HEK293 (cell line): Measurements from ENCODE around the gene BMP6.

Experiments
- CTCF ChIA-PET: fragments of 350-600 bp; formaldehyde crosslinking; extraction: SDS; loops from one replicate; lab custom pipeline; 2021; ENCODE audit warnings: antibody characterized with exemption; lab: Yijun Ruan, JAX
- POLR2A ChIA-PET: fragments of 300-600 bp; formaldehyde crosslinking; extraction: SDS; loops from one replicate; lab custom pipeline; 2020; ENCODE audit warnings: antibody characterized with exemption, inconsistent platforms; lab: Yijun Ruan, JAX
- H3K27ac ChIP-seq: fragments of 200-500 bp; sonication (Bioruptor generic); 2 replicates; pipeline ENCODE4 v1.5.1; 2014; ENCODE audit warnings: low read depth, low read length, control low read depth, inconsistent platforms; ENCODE audit errors: extremely low read depth
- H3K36me3 ChIP-seq, 2 experiments: fragments of 200-500 bp in 1 of 2; sonication (Bioruptor generic) in 1 of 2; 1 replicate in 1 of 2; 2 replicates in 1 of 2; pipeline ENCODE4 v1.5.1; 2014 to 2017; ENCODE audit warnings: inconsistent platforms in 2 of 2, low read length in 2 of 2; ENCODE audit not compliant: control insufficient read depth in 2 of 2, insufficient read depth in 1 of 2
- H3K4me1 ChIP-seq: fragments of 200-500 bp; sonication (Bioruptor generic); 2 replicates; pipeline ENCODE4 v1.5.1; 2014; ENCODE audit warnings: mild to moderate bottlenecking, low read length, inconsistent platforms; ENCODE audit not compliant: control insufficient read depth, insufficient read depth
- H3K4me3 ChIP-seq: 2 replicates; pipeline ENCODE4 v1.5.1; 2011; ENCODE audit warnings: low read depth, mild to moderate bottlenecking, control low read depth, low read length, moderate library complexity
- H3K9me3 ChIP-seq: fragments of 200-500 bp; sonication (Bioruptor generic); 2 replicates; pipeline ENCODE4 v1.5.1; 2014; ENCODE audit warnings: low read depth, low read length, inconsistent platforms; ENCODE audit not compliant: control insufficient read depth, insufficient read depth
- EGR2 ChIP-seq: fragments of 450-650 bp; formaldehyde crosslinking; IDR thresholded peaks from 2 replicates; pipeline ENCODE4 v1.5.1; 2016; ENCODE audit warnings: low read depth, missing biosample characterization, missing genetic modification characterization
- GLIS1 ChIP-seq: fragments of 450-650 bp; formaldehyde crosslinking; IDR thresholded peaks from 2 replicates; pipeline ENCODE4 v1.5.1; 2016; ENCODE audit warnings: missing biosample characterization, missing genetic modification characterization
- KLF1 ChIP-seq: fragments of 450-650 bp; formaldehyde crosslinking; IDR thresholded peaks from 2 replicates; pipeline ENCODE4 v1.5.1; 2016; ENCODE audit warnings: missing biosample characterization, missing genetic modification characterization
- SCRT1 ChIP-seq: fragments of 450-650 bp; formaldehyde crosslinking; IDR thresholded peaks from 2 replicates; pipeline ENCODE4 v1.5.1; 2016; ENCODE audit warnings: missing biosample characterization, missing genetic modification characterization, borderline replicate concordance
- SCRT2 ChIP-seq: fragments of 450-650 bp; formaldehyde crosslinking; IDR thresholded peaks from 2 replicates; pipeline ENCODE4 v1.5.1; 2016; ENCODE audit warnings: missing biosample characterization, missing genetic modification characterization
- SP2 ChIP-seq: fragments of 450-650 bp; formaldehyde crosslinking; IDR thresholded peaks from 2 replicates; pipeline ENCODE4 v1.5.1; 2016; ENCODE audit warnings: missing biosample characterization, missing genetic modification characterization
- WT1 ChIP-seq: fragments of 450-650 bp; formaldehyde crosslinking; IDR thresholded peaks from 2 replicates; pipeline ENCODE4 v1.5.1; 2016; ENCODE audit warnings: missing biosample characterization, missing genetic modification characterization
- ZBTB17 ChIP-seq: fragments of 450-650 bp; formaldehyde crosslinking; IDR thresholded peaks from 2 replicates; pipeline ENCODE4 v1.5.1; 2016; ENCODE audit warnings: missing biosample characterization, missing genetic modification characterization
- ZBTB7A ChIP-seq: fragments of 450-650 bp; formaldehyde crosslinking; IDR thresholded peaks from 2 replicates; pipeline ENCODE4 v1.5.1; 2016; ENCODE audit warnings: low read depth, missing biosample characterization, missing genetic modification characterization
- ZFHX2 ChIP-seq: fragments of 450-650 bp; formaldehyde crosslinking; conservative IDR thresholded peaks from 2 replicates; pipeline ENCODE4 v1.5.1; 2016; ENCODE audit warnings: missing biosample characterization, missing genetic modification characterization
- ZNF132 ChIP-seq: fragments of 450-650 bp; formaldehyde crosslinking; IDR thresholded peaks from 2 replicates; pipeline ENCODE4 v1.5.1; 2017; ENCODE audit warnings: missing biosample characterization, missing genetic modification characterization, borderline replicate concordance
- ZNF146 ChIP-seq: fragments of 450-650 bp; formaldehyde crosslinking; IDR thresholded peaks from 2 replicates; pipeline ENCODE4 v1.5.1; 2016; ENCODE audit warnings: missing biosample characterization, missing genetic modification characterization
- ZNF202 ChIP-seq: fragments of 450-650 bp; formaldehyde crosslinking; IDR thresholded peaks from 2 replicates; pipeline ENCODE4 v1.5.1; 2016; ENCODE audit warnings: missing biosample characterization, missing genetic modification characterization, borderline replicate concordance
- ZNF341 ChIP-seq: fragments of 450-650 bp; formaldehyde crosslinking; IDR thresholded peaks from 2 replicates; pipeline ENCODE4; 2016; ENCODE audit warnings: low read depth, missing biosample characterization, missing genetic modification characterization
- ZNF366 ChIP-seq: fragments of 450-650 bp; formaldehyde crosslinking; conservative IDR thresholded peaks from 2 replicates; pipeline ENCODE4 v1.5.1; 2016; ENCODE audit warnings: missing biosample characterization, missing genetic modification characterization
- ZNF37A ChIP-seq: fragments of 450-650 bp; IDR thresholded peaks from 2 replicates; pipeline ENCODE4 v1.5.1; 2018; ENCODE audit warnings: missing biosample characterization, missing genetic modification characterization
- ZNF510 ChIP-seq: fragments of 450-650 bp; formaldehyde crosslinking; IDR thresholded peaks from 2 replicates; pipeline ENCODE4 v1.5.1; 2018; ENCODE audit warnings: mild to moderate bottlenecking, missing genetic modification characterization, missing biosample characterization; ENCODE audit not compliant: insufficient replicate concordance
- ZNF623 ChIP-seq: fragments of 450-650 bp; formaldehyde crosslinking; IDR thresholded peaks from 2 replicates; pipeline ENCODE4 v1.5.1; 2016; ENCODE audit warnings: missing biosample characterization, missing genetic modification characterization
- TF ChIP-seq, protein P1 (sequence below): fragments of 450-650 bp; formaldehyde crosslinking; IDR thresholded peaks from 2 replicates; pipeline ENCODE4 v1.5.1; 2017; ENCODE audit warnings: missing biosample characterization, missing genetic modification characterization
- TF ChIP-seq, protein P2 (sequence below): fragments of 450-650 bp; formaldehyde crosslinking; IDR thresholded peaks from 2 replicates; pipeline ENCODE4 v1.5.1; 2016; ENCODE audit warnings: missing biosample characterization, missing genetic modification characterization
- TF ChIP-seq, protein P3 (sequence below): fragments of 450-650 bp; formaldehyde crosslinking; optimal IDR thresholded peaks from 2 replicates; pipeline ENCODE3; 2016; ENCODE audit warnings: missing biosample characterization, mild to moderate bottlenecking, missing genetic modification characterization
- TF ChIP-seq, protein P4 (sequence below): fragments of 450-650 bp; IDR thresholded peaks from 2 replicates; pipeline ENCODE4 v1.5.1; 2018; ENCODE audit warnings: missing biosample characterization, missing genetic modification characterization
- TF ChIP-seq, protein P5 (sequence below): fragments of 450-650 bp; formaldehyde crosslinking; IDR thresholded peaks from 2 replicates; pipeline ENCODE4 v1.5.1; 2016; ENCODE audit warnings: missing biosample characterization, missing genetic modification characterization

BMP6 gene

DNA sequence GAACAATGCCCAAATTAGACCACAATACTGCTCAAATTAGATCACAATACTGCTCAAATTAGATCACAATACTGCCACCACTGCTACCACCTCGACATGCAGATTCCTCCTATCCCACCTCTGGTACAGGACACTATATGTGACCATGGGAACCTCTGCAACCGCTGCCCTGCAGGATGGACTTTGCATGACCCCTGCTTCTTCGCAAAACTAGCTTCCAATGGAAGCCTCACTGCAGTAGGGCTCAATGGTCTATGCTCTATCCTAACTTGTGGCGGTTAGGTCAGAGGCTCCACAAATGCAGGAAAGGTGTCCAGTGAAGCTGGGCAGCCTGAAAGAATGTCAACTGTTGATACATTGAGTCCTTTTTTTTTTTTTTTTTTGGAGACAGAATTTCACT lies 192.5 kb downstream of the BMP6 start (continued):
- TF ChIP-seq, protein P1, sequence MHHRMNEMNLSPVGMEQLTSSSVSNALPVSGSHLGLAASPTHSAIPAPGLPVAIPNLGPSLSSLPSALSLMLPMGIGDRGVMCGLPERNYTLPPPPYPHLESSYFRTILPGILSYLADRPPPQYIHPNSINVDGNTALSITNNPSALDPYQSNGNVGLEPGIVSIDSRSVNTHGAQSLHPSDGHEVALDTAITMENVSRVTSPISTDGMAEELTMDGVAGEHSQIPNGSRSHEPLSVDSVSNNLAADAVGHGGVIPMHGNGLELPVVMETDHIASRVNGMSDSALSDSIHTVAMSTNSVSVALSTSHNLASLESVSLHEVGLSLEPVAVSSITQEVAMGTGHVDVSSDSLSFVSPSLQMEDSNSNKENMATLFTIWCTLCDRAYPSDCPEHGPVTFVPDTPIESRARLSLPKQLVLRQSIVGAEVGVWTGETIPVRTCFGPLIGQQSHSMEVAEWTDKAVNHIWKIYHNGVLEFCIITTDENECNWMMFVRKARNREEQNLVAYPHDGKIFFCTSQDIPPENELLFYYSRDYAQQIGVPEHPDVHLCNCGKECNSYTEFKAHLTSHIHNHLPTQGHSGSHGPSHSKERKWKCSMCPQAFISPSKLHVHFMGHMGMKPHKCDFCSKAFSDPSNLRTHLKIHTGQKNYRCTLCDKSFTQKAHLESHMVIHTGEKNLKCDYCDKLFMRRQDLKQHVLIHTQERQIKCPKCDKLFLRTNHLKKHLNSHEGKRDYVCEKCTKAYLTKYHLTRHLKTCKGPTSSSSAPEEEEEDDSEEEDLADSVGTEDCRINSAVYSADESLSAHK (tag by site-specific recombination) = no peak
- TF ChIP-seq, protein P2, sequence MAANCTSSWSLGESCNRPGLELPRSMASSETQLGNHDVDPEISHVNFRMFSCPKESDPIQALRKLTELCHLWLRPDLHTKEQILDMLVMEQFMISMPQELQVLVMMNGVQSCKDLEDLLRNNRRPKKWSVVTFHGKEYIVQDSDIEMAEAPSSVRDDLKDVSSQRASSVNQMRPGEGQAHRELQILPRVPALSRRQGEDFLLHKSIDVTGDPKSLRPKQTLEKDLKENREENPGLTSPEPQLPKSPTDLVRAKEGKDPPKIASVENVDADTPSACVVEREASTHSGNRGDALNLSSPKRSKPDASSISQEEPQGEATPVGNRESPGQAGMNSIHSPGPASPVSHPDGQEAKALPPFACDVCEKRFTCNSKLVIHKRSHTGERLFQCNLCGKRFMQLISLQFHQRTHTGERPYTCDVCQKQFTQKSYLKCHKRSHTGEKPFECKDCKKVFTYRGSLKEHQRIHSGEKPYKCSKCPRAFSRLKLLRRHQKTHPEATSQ (tag by site-specific recombination) = no peak
- TF ChIP-seq ZNF37A (tag by site-specific recombination) = no peak
- TF ChIP-seq ZNF132 (tag by site-specific recombination) = no peak
- no peak for TF ChIP-seq SCRT1 (tag by site-specific recombination)
- TF ChIP-seq, protein P3, sequence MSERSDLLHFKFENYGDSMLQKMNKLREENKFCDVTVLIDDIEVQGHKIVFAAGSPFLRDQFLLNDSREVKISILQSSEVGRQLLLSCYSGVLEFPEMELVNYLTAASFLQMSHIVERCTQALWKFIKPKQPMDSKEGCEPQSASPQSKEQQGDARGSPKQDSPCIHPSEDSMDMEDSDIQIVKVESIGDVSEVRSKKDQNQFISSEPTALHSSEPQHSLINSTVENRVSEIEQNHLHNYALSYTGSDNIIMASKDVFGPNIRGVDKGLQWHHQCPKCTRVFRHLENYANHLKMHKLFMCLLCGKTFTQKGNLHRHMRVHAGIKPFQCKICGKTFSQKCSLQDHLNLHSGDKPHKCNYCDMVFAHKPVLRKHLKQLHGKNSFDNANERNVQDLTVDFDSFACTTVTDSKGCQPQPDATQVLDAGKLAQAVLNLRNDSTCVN (tag by site-specific recombination) = no peak
- no peak for TF ChIP-seq ZNF623
- TF ChIP-seq ZNF366 (tag by site-specific recombination) = no peak

DNA sequence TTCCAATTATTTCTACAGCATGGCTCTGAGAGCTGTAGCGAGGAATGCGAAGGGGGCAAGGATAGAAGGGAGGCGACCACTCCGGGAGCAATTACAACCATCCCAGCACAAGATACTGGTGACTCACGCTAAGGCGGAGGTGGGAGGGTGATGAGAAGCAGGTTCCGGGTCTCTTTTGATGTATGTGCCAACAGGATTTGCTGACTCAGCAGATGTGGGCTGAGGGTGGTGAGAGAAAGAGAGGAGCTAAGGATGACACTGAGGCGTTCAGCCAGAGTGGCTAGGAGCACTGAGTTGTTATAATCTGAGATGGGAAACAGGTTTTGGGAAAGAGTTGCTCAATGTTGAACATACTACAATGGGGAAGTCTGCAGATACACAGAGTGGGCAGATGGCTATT lies 194.0 kb downstream of the BMP6 start:
- no peak overlapping the region for H3K27ac ChIP-seq
- TF ChIP-seq ZBTB7A (tag by site-specific recombination) = no peak
- TF ChIP-seq, protein P2 (tag by site-specific recombination) = no peak
- TF ChIP-seq ZNF510 (tag by site-specific recombination) = no peak
- peak; percentile 91 for TF ChIP-seq EGR2 (tag by site-specific recombination)
- TF ChIP-seq SCRT2 (tag by site-specific recombination) = no peak
- peak; percentile 79 for TF ChIP-seq WT1 (tag by site-specific recombination)
- TF ChIP-seq, protein P4, sequence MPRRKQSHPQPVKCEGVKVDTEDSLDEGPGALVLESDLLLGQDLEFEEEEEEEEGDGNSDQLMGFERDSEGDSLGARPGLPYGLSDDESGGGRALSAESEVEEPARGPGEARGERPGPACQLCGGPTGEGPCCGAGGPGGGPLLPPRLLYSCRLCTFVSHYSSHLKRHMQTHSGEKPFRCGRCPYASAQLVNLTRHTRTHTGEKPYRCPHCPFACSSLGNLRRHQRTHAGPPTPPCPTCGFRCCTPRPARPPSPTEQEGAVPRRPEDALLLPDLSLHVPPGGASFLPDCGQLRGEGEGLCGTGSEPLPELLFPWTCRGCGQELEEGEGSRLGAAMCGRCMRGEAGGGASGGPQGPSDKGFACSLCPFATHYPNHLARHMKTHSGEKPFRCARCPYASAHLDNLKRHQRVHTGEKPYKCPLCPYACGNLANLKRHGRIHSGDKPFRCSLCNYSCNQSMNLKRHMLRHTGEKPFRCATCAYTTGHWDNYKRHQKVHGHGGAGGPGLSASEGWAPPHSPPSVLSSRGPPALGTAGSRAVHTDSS = no peak
- no peak for TF ChIP-seq ZNF202 (tag by site-specific recombination)
- 0 out of 2 replicates have a peak, but pooled peaks have one; percentile 28 for TF ChIP-seq KLF1 (tag by site-specific recombination)
- no peak for TF ChIP-seq ZNF341 (tag by site-specific recombination)
- no peak for TF ChIP-seq ZNF146 (tag by site-specific recombination)
- TF ChIP-seq ZBTB17 = peak; percentile 67
- TF ChIP-seq ZFHX2 (tag by site-specific recombination) = peak; percentile 88
- TF ChIP-seq ZNF623 = no peak
- 0 out of 2 replicates have a peak, but pooled peaks have one; percentile 14 for TF ChIP-seq SP2
- TF ChIP-seq GLIS1 (tag by site-specific recombination) = no peak
- TF ChIP-seq, protein P5, sequence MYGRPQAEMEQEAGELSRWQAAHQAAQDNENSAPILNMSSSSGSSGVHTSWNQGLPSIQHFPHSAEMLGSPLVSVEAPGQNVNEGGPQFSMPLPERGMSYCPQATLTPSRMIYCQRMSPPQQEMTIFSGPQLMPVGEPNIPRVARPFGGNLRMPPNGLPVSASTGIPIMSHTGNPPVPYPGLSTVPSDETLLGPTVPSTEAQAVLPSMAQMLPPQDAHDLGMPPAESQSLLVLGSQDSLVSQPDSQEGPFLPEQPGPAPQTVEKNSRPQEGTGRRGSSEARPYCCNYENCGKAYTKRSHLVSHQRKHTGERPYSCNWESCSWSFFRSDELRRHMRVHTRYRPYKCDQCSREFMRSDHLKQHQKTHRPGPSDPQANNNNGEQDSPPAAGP (tag by site-specific recombination) = peak; percentile 68
- H3K4me3 ChIP-seq = no peak overlapping the region
- no peaks in the 10 kb centered on the region for H3K4me1 ChIP-seq
- ChIA-PET POLR2A (interaction anchor here (2.0 kb wide), 1 partner anchor 55 kb away, joined by 9 read pairs; no protein-coding TSS in a partner anchor), CTCF (interaction anchor here (0.9 kb wide), 1 partner anchor 54 kb away, joined by 3 read pairs; no protein-coding TSS in a partner anchor)
- H3K9me3 ChIP-seq = no peaks in the 10 kb centered on the region
- H3K36me3 ChIP-seq = no peaks in the 10 kb centered on the region
